Stimulated activated CD8-positive, alpha-beta memory T cell treated with anti-CD3 and anti-CD28 coated beads, Interleukin-4, amount 100 ng/mL, for 24 hours (primary cell): ENCODE results near the gene KLHL1.

Source experiments
- DNase-seq: peaks from one replicate; pipeline ENCODE4 v3.0.0-alpha.2; 2020; ENCODE audit warnings: low read depth

Gene KLHL1

DNA sequence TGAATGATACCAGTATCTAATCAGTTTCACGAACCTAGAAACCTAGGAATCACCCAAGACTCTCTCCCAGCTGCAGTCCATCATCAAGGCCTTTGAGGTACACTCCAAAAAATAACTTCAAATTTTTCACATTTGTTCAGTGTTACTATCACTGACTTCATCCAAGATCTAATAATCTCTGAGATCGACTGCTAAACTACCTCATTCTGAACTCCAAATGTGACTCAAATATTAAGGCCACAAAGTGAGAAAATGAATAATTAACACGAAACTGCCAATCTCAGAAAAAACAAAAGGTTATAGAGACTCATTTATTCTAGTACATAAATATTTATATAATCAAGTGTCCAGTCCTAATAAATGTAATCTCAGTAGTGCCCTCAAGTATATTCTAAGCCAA lies 430.9 kb downstream of the KLHL1 start:
- DNase-seq, result no peak

DNA sequence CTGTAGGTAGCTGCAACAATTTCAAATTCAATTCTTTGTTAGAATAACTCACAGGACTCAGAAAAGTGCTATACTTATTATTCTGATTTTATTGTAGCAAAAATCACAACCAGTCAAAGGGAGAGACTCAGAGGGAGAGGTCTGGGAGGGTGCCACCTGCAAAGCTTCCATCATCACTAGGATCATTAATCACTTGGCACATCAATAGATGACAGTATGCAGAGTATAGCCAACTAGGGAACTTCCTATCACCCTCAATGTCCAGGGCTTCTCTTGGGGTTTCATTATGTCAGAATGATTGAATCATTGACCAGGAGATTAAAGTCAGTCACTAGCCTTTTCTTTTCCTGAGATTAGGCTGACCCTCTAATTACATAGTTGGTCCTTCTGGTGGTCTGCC lies 432.0 kb downstream of the KLHL1 start:
- no peak for DNase-seq

DNA sequence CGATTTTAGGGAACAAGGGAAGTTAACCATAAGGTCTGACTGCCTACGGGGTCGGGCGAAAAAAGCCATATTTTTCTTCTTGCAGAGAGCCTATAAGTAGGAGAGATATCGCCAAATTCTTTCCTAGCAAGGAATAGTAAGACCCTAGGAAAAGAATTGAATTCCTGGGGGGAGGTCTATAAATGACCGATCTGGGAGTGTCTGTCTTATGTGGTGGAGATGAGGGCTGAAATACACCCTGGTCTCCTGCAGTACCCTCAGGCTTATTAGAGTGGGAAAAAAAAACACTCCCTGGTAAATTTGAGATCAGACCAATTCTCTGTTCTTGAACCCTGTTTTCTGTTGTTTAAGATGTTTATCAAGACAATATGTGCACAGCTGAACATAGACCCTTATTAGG lies 448.1 kb downstream of the KLHL1 start:
- DNase-seq, result no peak

DNA sequence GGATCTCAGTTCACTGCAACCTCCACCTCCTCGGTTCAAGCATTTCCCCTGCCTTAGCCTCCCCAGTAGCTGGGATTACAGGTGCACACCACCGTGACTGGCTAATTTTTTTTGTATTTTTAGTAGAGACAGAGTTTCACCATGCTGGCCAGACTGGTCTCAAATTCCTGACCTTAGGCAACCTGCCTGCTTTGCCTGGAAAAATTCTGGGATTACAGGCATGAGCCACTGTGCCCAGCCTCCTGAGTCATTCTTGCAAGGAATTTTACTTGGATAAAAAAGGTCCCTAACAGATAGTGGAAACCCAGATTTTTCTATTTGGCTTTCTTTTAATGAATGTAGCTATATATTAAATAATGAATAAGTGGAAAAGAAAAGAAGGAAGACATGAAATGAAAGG lies 450.6 kb downstream of the KLHL1 start:
- no peak for DNase-seq

DNA sequence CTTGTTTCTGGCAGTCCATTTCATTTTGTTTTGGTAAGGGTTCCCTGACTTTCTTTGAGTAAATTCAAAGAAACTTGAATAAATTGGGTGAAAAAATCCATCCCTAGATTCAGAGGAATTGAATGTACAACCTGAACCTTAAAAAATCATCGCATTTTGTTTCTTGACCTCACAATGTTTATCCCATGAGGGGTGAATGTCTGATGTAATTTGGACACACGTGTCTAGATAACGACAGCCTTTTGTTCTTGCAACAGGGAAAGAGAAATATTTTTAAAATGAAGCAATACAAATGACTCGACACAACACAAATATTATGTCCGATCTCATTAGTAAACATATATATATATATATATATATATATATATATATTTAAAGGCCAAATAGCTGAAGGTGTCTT lies 453.9 kb downstream of the KLHL1 start:
- no peak for DNase-seq
